GM12878 (cell line): ENCODE measurements around the gene OR1Q1. TPM values are rescaled to one million over a fixed set of nuclear protein-coding genes. Genes with fewer than 3 reads are reported as not detected.

Experiments used
- ATAC-seq: fragments of 200-7000 bp; cut with Tn5 transposase; 3 replicates; pipeline ENCODE4 v1.9.1; 2020; ENCODE audit warnings: mild to moderate bottlenecking, moderate library complexity
- BruUV-seq: library from RNA; stranded (reverse); fragments of 400-500 nt; replicated peaks from 2 replicates; lab custom pipeline; 2021; lab: Mats Ljungman, UMichigan
- CTCF ChIA-PET: fragments of 300-600 bp; sonication (Branson Sonifier 250); formaldehyde crosslinking; extraction: SDS; loops from one replicate; lab custom pipeline; 2021; ENCODE audit warnings: inconsistent platforms; lab: Yijun Ruan, JAX
- POLR2A ChIA-PET: fragments of 350-600 bp; formaldehyde crosslinking; extraction: SDS; loops from one replicate; lab custom pipeline; 2021; ENCODE audit warnings: inconsistent platforms; lab: Charles Lee
- RAD21 ChIA-PET: fragments of 300-600 bp; sonication (Branson Sonifier 250); formaldehyde crosslinking; loops from one replicate; lab custom pipeline; 2023; ENCODE audit warnings: antibody characterized with exemption; ENCODE audit not compliant: unreplicated experiment; lab: Charles Lee
- SMC1A ChIA-PET: fragments of 300-600 bp; sonication (Branson Sonifier 250); formaldehyde crosslinking; loops from one replicate; lab custom pipeline; 2023; ENCODE audit not compliant: unreplicated experiment, uncharacterized antibody; lab: Charles Lee
- DNase-seq: peaks from one replicate; pipeline ENCODE4 v3.0.0-alpha.2; 2011; ENCODE audit warnings: low read depth, low spot score
- FAIRE-seq: peaks from 3 replicates; lab custom pipeline; 2011; peaks lifted over from hg19 to GRCh38; lab: Jason Lieb, UNC
- H2AFZ ChIP-seq: 2 replicates; pipeline ENCODE4 v1.6.0; 2011; ENCODE audit warnings: low read depth, low read length, control low read depth; ENCODE audit not compliant: control insufficient read depth
- H3K27ac ChIP-seq: 2 replicates; pipeline ENCODE4 v1.5.1; 2011; ENCODE audit warnings: control low read depth; ENCODE audit not compliant: control insufficient read depth, insufficient read depth
- H3K27me3 ChIP-seq, 2 experiments: replicated peaks in 1 of 2; 2 replicates each; pipeline versions ENCODE4 v1.6.0 to v1.6.1; 2011; ENCODE audit warnings: low read length in 1 of 2; ENCODE audit not compliant: control insufficient read depth in 2 of 2, insufficient read depth in 2 of 2
- H3K36me3 ChIP-seq, 2 experiments: 2 replicates each; pipeline ENCODE4 v1.5.1; 2011; ENCODE audit warnings: low read length in 1 of 2; ENCODE audit not compliant: control insufficient read depth in 2 of 2, insufficient read depth in 2 of 2
- H3K4me1 ChIP-seq: 2 replicates; pipeline ENCODE4 v1.6.1; 2011; ENCODE audit warnings: mild to moderate bottlenecking, low read length, moderate library complexity, mixed read lengths; ENCODE audit not compliant: control insufficient read depth, insufficient read depth
- H3K4me2 ChIP-seq: 2 replicates; pipeline ENCODE4 v1.6.0; 2011; ENCODE audit warnings: control low read depth; ENCODE audit not compliant: control insufficient read depth, insufficient read depth
- H3K4me3 ChIP-seq: fragments of 200-600 bp; sonication (generic); 2 replicates; pipeline ENCODE4 v1.5.1; 2016
- H3K79me2 ChIP-seq: 2 replicates; pipeline ENCODE4 v1.6.0; 2011; ENCODE audit warnings: low read length; ENCODE audit not compliant: control insufficient read depth, insufficient read depth
- H3K9ac ChIP-seq: 2 replicates; pipeline ENCODE4 v1.8.0; 2011; ENCODE audit warnings: low read length, control low read depth, mixed read lengths; ENCODE audit not compliant: control insufficient read depth, insufficient read depth
- H3K9me3 ChIP-seq: replicated peaks from 3 replicates; pipeline ENCODE4 v1.5.1; 2011; ENCODE audit warnings: mild to moderate bottlenecking, low read length; ENCODE audit not compliant: control insufficient read depth, insufficient read depth
- H4K20me1 ChIP-seq: 2 replicates; pipeline ENCODE4 v1.6.0; 2011; ENCODE audit not compliant: control insufficient read depth, insufficient read depth
- BCL11A ChIP-seq: IDR thresholded peaks from 2 replicates; pipeline ENCODE4 v1.6.1; 2011; ENCODE audit warnings: low read depth, low read length
- BHLHE40 ChIP-seq, 2 experiments: fragments of 450-650 bp in 1 of 2; IDR thresholded peaks; 2 replicates each; pipeline ENCODE4 v1.6.1; 2011 to 2017; ENCODE audit warnings: low read depth in 2 of 2, borderline replicate concordance in 1 of 2, improper control_type of control experiment in 1 of 2, low read length in 1 of 2, mild to moderate bottlenecking in 1 of 2
- DPF2 ChIP-seq: fragments of 450-650 bp; IDR thresholded peaks from 2 replicates; pipeline ENCODE4 v1.6.1; 2017; ENCODE audit warnings: mild to moderate bottlenecking
- FOXK2 ChIP-seq: fragments of 450-650 bp; IDR thresholded peaks from 2 replicates; pipeline ENCODE4 v1.6.1; 2017; ENCODE audit warnings: mild to moderate bottlenecking, moderate library complexity
- KLF5 ChIP-seq: fragments of 450-650 bp; IDR thresholded peaks from 2 replicates; pipeline ENCODE4 v1.6.1; 2014; ENCODE audit warnings: mild to moderate bottlenecking; ENCODE audit not compliant: partially characterized antibody
- MXI1 ChIP-seq: fragments of 150-350 bp; IDR thresholded peaks from 2 replicates; pipeline ENCODE4 v1.6.1; 2011; ENCODE audit warnings: low read depth, mild to moderate bottlenecking, inconsistent platforms, low read length, improper control_type of control experiment
- NBN ChIP-seq: fragments of 450-650 bp; IDR thresholded peaks from 2 replicates; pipeline ENCODE4 v1.6.1; 2016
- SUZ12 ChIP-seq: fragments of 200-600 bp; sonication (generic); IDR thresholded peaks from one replicate; pipeline ENCODE4 v1.6.1; 2018; ENCODE audit warnings: antibody characterized with exemption, mild to moderate bottlenecking; ENCODE audit not compliant: unreplicated experiment
- TBL1XR1 ChIP-seq: IDR thresholded peaks from 2 replicates; pipeline ENCODE4 v1.6.1; 2012; ENCODE audit warnings: low read depth, low read length, improper control_type of control experiment
- TCF12 ChIP-seq: IDR thresholded peaks from 2 replicates; pipeline ENCODE4 v1.6.1; 2011; ENCODE audit warnings: low read depth, mild to moderate bottlenecking, low read length
- WRNIP1 ChIP-seq: IDR thresholded peaks from 2 replicates; pipeline ENCODE4 v1.6.1; 2011; ENCODE audit warnings: low read depth, low read length, improper control_type of control experiment, borderline replicate concordance
- YBX1 ChIP-seq: fragments of 450-650 bp; IDR thresholded peaks from 2 replicates; pipeline ENCODE4 v1.6.1; 2016; ENCODE audit warnings: antibody characterized with exemption
- ZBED1 ChIP-seq: IDR thresholded peaks from 2 replicates; pipeline ENCODE4 v1.6.1; 2016; ENCODE audit warnings: borderline replicate concordance
- ZBTB33 ChIP-seq: fragments of 450-650 bp; IDR thresholded peaks from 2 replicates; pipeline ENCODE4 v1.6.1; 2017; ENCODE audit warnings: mild to moderate bottlenecking
- ZNF687 ChIP-seq: fragments of 450-650 bp; IDR thresholded peaks from 2 replicates; pipeline ENCODE4 v1.6.1; 2017; ENCODE audit warnings: mild to moderate bottlenecking, moderate library complexity
- WGBS: methylation state at CpG from one replicate; pipeline ENCODE4 v1.1.6; 2016; ENCODE audit warnings: low lambda C conversion rate; ENCODE audit not compliant: insufficient replicate concordance, insufficient coverage; ENCODE audit errors: missing lambda C conversion rate; 5-methylcytosine and 5-hydroxymethylcytosine counted together
- in situ Hi-C: fragments of 300-500 bp; cut with MboI; formaldehyde crosslinking; loops from 9 replicates; pipeline ENCODE4 v1.14.3; 2018; ENCODE audit warnings: mixed read lengths
- intact Hi-C: fragments of 100-400 bp; cut with micrococcal nuclease; formaldehyde crosslinking; loops from one replicate; pipeline ENCODE4 v1.14.2; 2022; ENCODE audit not compliant: unreplicated experiment
- polyA plus RNA-seq, 11 experiments: library from polyadenylated mRNA; depleted of rRNA in 4 of 11; unstranded in 6 of 11; stranded (reverse) in 5 of 11; fragments of >200 nt; fragmentation: Nextera tagmentation in 4 of 11; fragmentation: Illumina TruSeq in 1 of 11; extraction: Ambion mirVana in 4 of 11; extraction: Trizol in 1 of 11; gene quantifications; 1 replicate in 1 of 11; 2 replicates in 10 of 11; pipeline versions ENCODE4 v1.2.1 to v1.2.3, GENCODE V29; 2011 to 2016; ENCODE audit warnings: inconsistent platforms in 2 of 11, missing spikeins in 2 of 11, low read depth in 1 of 11
- total RNA-seq, 4 experiments: library from RNA; depleted of rRNA in 3 of 4; stranded (reverse); fragments of >200 nt in 3 of 4; fragmentation: Illumina TruSeq in 1 of 4; extraction: Trizol in 1 of 4; gene quantifications; 2 replicates each; pipeline versions ENCODE4 v1.2.1 to v1.2.3, GENCODE V29; 2013 to 2021
- TF ChIP-seq, protein P1 (sequence below): IDR thresholded peaks from 2 replicates; pipeline ENCODE4 v1.6.1; 2011; ENCODE audit warnings: mild to moderate bottlenecking, low read depth, low read length, moderate library complexity; ENCODE audit not compliant: insufficient replicate concordance

OR1Q1 gene
- total and polyA plus RNA-seq, 10 of the 15 experiments (the other 5 are each of a cell fraction or from before 2014, with no cell fraction given), result 0.29 TPM; not detected in 9

DNA sequence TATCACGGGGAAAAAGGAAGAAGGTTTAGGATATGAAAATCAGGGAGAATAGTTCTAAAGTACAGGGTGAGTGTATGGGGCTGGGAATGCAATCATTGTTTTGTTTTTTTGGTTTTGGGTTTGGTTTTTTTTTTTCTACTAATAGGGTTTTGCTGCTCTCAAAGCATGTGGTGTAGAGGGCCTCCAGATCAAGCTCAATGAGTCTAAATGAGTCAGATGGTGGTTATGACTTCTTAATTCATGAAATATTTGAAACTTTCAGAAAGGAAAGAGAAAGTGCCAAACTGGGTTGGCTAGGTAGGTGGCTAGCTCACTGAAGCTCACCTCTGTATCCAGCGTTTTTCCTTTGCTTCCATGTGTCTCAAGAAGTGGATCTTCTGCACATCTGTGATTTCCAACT, 42.1 kb upstream of the OR1Q1 start (continued):
- TF ChIP-seq BHLHE40 (IDR thresholded peaks at IDR 0.05; ENCODE audit: borderline replicate concordance in 1 of 2, low read depth in 2 of 2, low read length in 1 of 2), result no peak
- TF ChIP-seq WRNIP1, result no peak
- TF ChIP-seq SUZ12, result no peak
- no peak for TF ChIP-seq MXI1
- no peak for TF ChIP-seq NBN

- Histone ChIP-seq H2AFZ (no peak overlapping the region), H3K79me2 (no peaks in the 10 kb centered on the region), H3K36me3 (no peaks in the 10 kb centered on the region), H3K27ac (no peak overlapping the region), H3K4me2 (no peak overlapping the region), H3K9me3 (no peaks in the 10 kb centered on the region), H3K9ac (no peak overlapping the region), H4K20me1 (no peaks in the 10 kb centered on the region), H3K4me3 (no peak overlapping the region), H3K4me1 (no peaks in the 10 kb centered on the region), H3K27me3 (no peaks in the 10 kb centered on the region)
- in situ Hi-C loops (no loop called here), intact Hi-C loops (no loop called here)
- DNase-seq (no peak), FAIRE-seq (no peak), ATAC-seq (no peak)
- WGBS, result 51% methylated on average over 5 of the region's 5 CpGs
- RAD21 ChIA-PET, result no interaction called here
- CTCF ChIA-PET, result no interaction called here
- BruUV-seq, result no TSS peak
- TF ChIP-seq BCL11A (no peak), YBX1 (no peak), TBL1XR1 (no peak), ZNF687 (no peak), ZBTB33 (no peak), TCF12 (no peak), KLF5 (no peak), ZBED1 (no peak), DPF2 (no peak), FOXK2 (no peak), NBN (no peak)
- TF ChIP-seq, protein P1, sequence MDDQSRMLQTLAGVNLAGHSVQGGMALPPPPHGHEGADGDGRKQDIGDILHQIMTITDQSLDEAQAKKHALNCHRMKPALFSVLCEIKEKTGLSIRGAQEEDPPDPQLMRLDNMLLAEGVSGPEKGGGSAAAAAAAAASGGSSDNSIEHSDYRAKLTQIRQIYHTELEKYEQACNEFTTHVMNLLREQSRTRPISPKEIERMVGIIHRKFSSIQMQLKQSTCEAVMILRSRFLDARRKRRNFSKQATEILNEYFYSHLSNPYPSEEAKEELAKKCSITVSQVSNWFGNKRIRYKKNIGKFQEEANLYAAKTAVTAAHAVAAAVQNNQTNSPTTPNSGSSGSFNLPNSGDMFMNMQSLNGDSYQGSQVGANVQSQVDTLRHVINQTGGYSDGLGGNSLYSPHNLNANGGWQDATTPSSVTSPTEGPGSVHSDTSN, result no peak
- POLR2A ChIA-PET, result interaction anchor here (0.5 kb wide), 1 partner anchor 211 kb away, joined by 3 read pairs; no protein-coding TSS in a partner anchor
- SMC1A ChIA-PET, result no interaction called here
These were observed 34.7 kb upstream of the OR1Q1 start for GRCh38 chr9:122579874-122580273.
